ENCODE measurements around the gene YPEL2.
"Not testable (repeated sequence)": the region's sequence is repeated elsewhere in the genome, so short reads cannot be mapped to it uniquely, and the experiment has no call there.

The YPEL2 gene

GRCh38 chr17:59380474-59380873, 49.0 kb downstream of the YPEL2 start:
- DNase-seq, result no peak

GRCh38 chr17:59381716-59382570, 50.5 kb downstream of the YPEL2 start:
- DNase-seq, result no peak

- DNase-seq, result no peak
Measured at GRCh38 chr17:59383893-59384292, 52.4 kb downstream of the YPEL2 start.

- DNase-seq, result no peak
Measured at GRCh38 chr17:59387351-59388068, 56.1 kb downstream of the YPEL2 start.

GRCh38 chr17:59388069-59388556, 56.7 kb downstream of the YPEL2 start:
- no peak for DNase-seq

- DNase-seq, result no peak
Measured at GRCh38 chr17:59389066-59389465, 57.6 kb downstream of the YPEL2 start.

GRCh38 chr17:59391021-59391420, 59.6 kb downstream of the YPEL2 start:
- no peak for DNase-seq

GRCh38 chr17:59392973-59393679, 61.7 kb downstream of the YPEL2 start:
- DNase-seq, result no peak

- not testable (repeated sequence) for DNase-seq
Measured at GRCh38 chr17:59393742-59394410, 62.4 kb downstream of the YPEL2 start.

- no peak for DNase-seq
Measured at GRCh38 chr17:59396134-59396826, 64.8 kb downstream of the YPEL2 start.

GRCh38 chr17:59397316-59398073, 66.0 kb downstream of the YPEL2 start:
- no peak for DNase-seq

- DNase-seq, result no peak
Measured at GRCh38 chr17:59399914-59400313, 68.5 kb downstream of the YPEL2 start.

GRCh38 chr17:59400858-59401257, 69.4 kb downstream of the YPEL2 start:
- DNase-seq, result no peak

GRCh38 chr17:59401274-59401673, 69.8 kb downstream of the YPEL2 start:
- DNase-seq, result no peak

- no peak for DNase-seq
Measured at GRCh38 chr17:59401725-59402124, 70.3 kb downstream of the YPEL2 start.

- no peak for DNase-seq
Measured at GRCh38 chr17:59402760-59403159, 71.3 kb downstream of the YPEL2 start.

GRCh38 chr17:59404471-59404870, 73.0 kb downstream of the YPEL2 start:
- no peak for DNase-seq

- no peak for DNase-seq
Measured at GRCh38 chr17:59405944-59406705, 74.7 kb downstream of the YPEL2 start.

GRCh38 chr17:59406808-59407381, 75.4 kb downstream of the YPEL2 start:
- no peak for DNase-seq
